Testis (tissue), 3 donors: ENCODE measurements around the gene TTLL10. TPM values are rescaled to one million over a fixed set of nuclear protein-coding genes. Genes with fewer than 3 reads are reported as not detected.

ENCODE experiments used
- DNase-seq: peaks from one replicate; pipeline ENCODE4 v3.0.0-alpha.2; 2019
- H3K27ac ChIP-seq, 2 donors: fragments of 200-600 bp; sonication (generic); one replicate each; pipeline ENCODE4 v1.5.1; 2019
- H3K27me3 ChIP-seq: fragments of 200-600 bp; sonication (generic); one replicate; pipeline ENCODE4 v1.5.1; 2019
- H3K36me3 ChIP-seq: fragments of 200-600 bp; sonication (generic); one replicate; pipeline ENCODE4 v1.5.1; 2017; ENCODE audit warnings: low read depth; ENCODE audit errors: missing control alignments
- H3K4me1 ChIP-seq: fragments of 200-600 bp; sonication (generic); one replicate; pipeline ENCODE4 v1.5.1; 2019
- H3K4me3 ChIP-seq, 2 donors: fragments of 200-600 bp; sonication (generic); one replicate each; pipeline ENCODE4 v1.5.1; 2017 to 2019
- H3K9me3 ChIP-seq: fragments of 200-600 bp; sonication (generic); one replicate; pipeline ENCODE4 v1.5.1; 2017
- CTCF ChIP-seq, 3 experiments: fragments of 450-650 bp in 2 of 3; fragments of 200-600 bp in 1 of 3; sonication (generic) in 1 of 3; IDR thresholded peaks; one replicate each; pipeline ENCODE4 v1.5.1; 2016 to 2019; ENCODE audit warnings: antibody characterized with exemption in 3 of 3, mild to moderate bottlenecking in 2 of 3, moderate library complexity in 1 of 3
- POLR2A ChIP-seq: fragments of 450-650 bp; IDR thresholded peaks from one replicate; pipeline ENCODE4 v1.6.1; 2017; ENCODE audit warnings: antibody characterized with exemption, mild to moderate bottlenecking, moderate library complexity
- WGBS, 2 donors: methylation state at CpG; one replicate each; pipeline ENCODE4 v1.1.5; 2018; 5-methylcytosine and 5-hydroxymethylcytosine counted together
- intact Hi-C: fragments of 100-400 bp; cut with DNase I; formaldehyde crosslinking; loops from one replicate; pipeline ENCODE4 v1.15.1; 2023; ENCODE audit warnings: low total_unique reads
- polyA plus RNA-seq: library from polyadenylated mRNA; stranded (reverse); fragments of 350-450 nt; fragmentation: Illumina TruSeq; extraction: RNeasy Lipid Tissue Mini Kit (QIAGEN cat#74804); gene quantifications from one replicate; pipeline ENCODE4 v1.2.3, GENCODE V29; 2014; ENCODE audit warnings: low read depth, low replicate concordance; ENCODE audit not compliant: insufficient read depth
- total RNA-seq, 2 donors: library from RNA; depleted of rRNA; stranded (reverse); fragments of >200 nt; gene quantifications; one replicate each; pipeline ENCODE4 v1.2.3, GENCODE V29; 2016

TTLL10 gene
- total and polyA plus RNA-seq, 3 donors from 2014 or later = 20.4 to 58.0 (median 44.9) TPM

GRCh38 chr1:1179983-1180861 lies 6.5 kb downstream of the TTLL10 start:
- intact Hi-C loops = no loop called here
- Histone ChIP-seq H3K9me3 (no peaks in the 10 kb centered on the region), H3K4me1 (no peaks in the 10 kb centered on the region), H3K27me3 (no peaks in the 10 kb centered on the region), H3K4me3 (no peak overlapping the region), H3K27ac (no peak overlapping the region), H3K36me3 (no peaks in the 10 kb centered on the region)
- no peak for TF ChIP-seq CTCF (IDR thresholded peaks at IDR 0.05)
- no peak for TF ChIP-seq POLR2A
- DNase-seq = no peak
- 76 to 100% methylated on average over 4 to 46 of the region's 51 CpGs for WGBS, 2 donors

GRCh38 chr1:1181129-1181937 lies 7.7 kb downstream of the TTLL10 start:
- no peak for TF ChIP-seq CTCF (IDR thresholded peaks at IDR 0.05)
- no peak for TF ChIP-seq POLR2A
- no peak overlapping the region for H3K27ac ChIP-seq
- no peaks in the 10 kb centered on the region for H3K9me3 ChIP-seq
- DNase-seq = no peak
- no peaks in the 10 kb centered on the region for H3K4me1 ChIP-seq
- H3K4me3 ChIP-seq = no peak overlapping the region
- intact Hi-C loops = no loop called here
- 90 to 92% methylated on average over 22 to 26 of the region's 26 CpGs for WGBS, 2 donors
- no peaks in the 10 kb centered on the region for H3K27me3 ChIP-seq
- no peaks in the 10 kb centered on the region for H3K36me3 ChIP-seq

- intact Hi-C loops = no loop called here
- Histone ChIP-seq H3K4me1 (no peaks in the 10 kb centered on the region), H3K27me3 (no peaks in the 10 kb centered on the region), H3K27ac (no peak overlapping the region), H3K9me3 (no peaks in the 10 kb centered on the region), H3K36me3 (no peaks in the 10 kb centered on the region), H3K4me3 (no peak overlapping the region)
- 81 to 88% methylated on average over 7 to 21 of the region's 21 CpGs for WGBS, 2 donors
- no peak for DNase-seq
- TF ChIP-seq CTCF (IDR thresholded peaks at IDR 0.05) (no peak), POLR2A (no peak)
Measured at GRCh38 chr1:1181938-1182410, 8.3 kb downstream of the TTLL10 start.

GRCh38 chr1:1182491-1183220 lies 9.0 kb downstream of the TTLL10 start:
- H3K9me3 ChIP-seq = no peaks in the 10 kb centered on the region
- H3K27me3 ChIP-seq = no peaks in the 10 kb centered on the region
- TF ChIP-seq CTCF (IDR thresholded peaks at IDR 0.05) (no peak), POLR2A (no peak)
- no peaks in the 10 kb centered on the region for H3K4me1 ChIP-seq
- no peak overlapping the region for H3K27ac ChIP-seq
- no peak for DNase-seq
- intact Hi-C loops = no loop called here
- no peak overlapping the region for H3K4me3 ChIP-seq
- no peaks in the 10 kb centered on the region for H3K36me3 ChIP-seq
- 74 to 79% methylated on average over 19 to 39 of the region's 39 CpGs for WGBS, 2 donors
